Tibial nerve (tissue), 4 donors: ENCODE results near the gene ASCL2.

Experiments
- CTCF ChIP-seq, 5 experiments: fragments of 200-600 bp in 3 of 5; fragments of 450-650 bp in 2 of 5; sonication (generic) in 3 of 5; IDR thresholded peaks; one replicate each; pipeline ENCODE4 v1.5.1; 2016 to 2019; ENCODE audit warnings: antibody characterized with exemption in 5 of 5, mild to moderate bottlenecking in 3 of 5, moderate library complexity in 2 of 5
- EP300 ChIP-seq, 2 donors: sonication (generic); formaldehyde crosslinking; IDR thresholded peaks; one replicate each; pipeline ENCODE4 v1.6.1; 2017; ENCODE audit warnings: antibody characterized with exemption in 2 of 2, mild to moderate bottlenecking in 1 of 2
- POLR2A ChIP-seq, 2 donors: fragments of 450-650 bp; IDR thresholded peaks; one replicate each; pipeline ENCODE4 v1.6.1; 2017; ENCODE audit warnings: antibody characterized with exemption in 2 of 2, mild to moderate bottlenecking in 2 of 2, moderate library complexity in 2 of 2

GRCh38 chr11:2306877-2307500 is 36.6 kb upstream of the ASCL2 start:
- TF ChIP-seq CTCF (IDR thresholded peaks at IDR 0.05) (no peak), EP300 (IDR thresholded peaks at IDR 0.05) (no peak), POLR2A (IDR thresholded peaks at IDR 0.05) (no peak)
